Body of pancreas (tissue), 4 donors: Measurements from ENCODE around the gene NEK1. TPM values are rescaled to one million over a fixed set of nuclear protein-coding genes. Genes with fewer than 3 reads are reported as not detected.
"Not testable (repeated sequence)": the region's sequence is repeated elsewhere in the genome, so short reads cannot be mapped to it uniquely, and the experiment has no call there.

Source experiments
- ATAC-seq: fragments of 150-250 bp; one replicate; pipeline ENCODE4 v1.9.1; 2016
- DNase-seq, 4 donors: peaks; one replicate each; pipeline ENCODE4 v3.0.0-alpha.2; 2019
- H3K27ac ChIP-seq, 4 donors: fragments of 200-600 bp; sonication (generic); 1 replicate in 3 of 4; 2 replicates in 1 of 4; pipeline versions ENCODE4 v1.5.1 to v1.6.1; 2016 to 2019; ENCODE audit warnings: mild to moderate bottlenecking in 1 of 4, mixed read lengths in 1 of 4, moderate library complexity in 1 of 4
- H3K27me3 ChIP-seq, 2 donors: fragments of 200-600 bp; sonication (generic); one replicate each; pipeline ENCODE4 v1.6.0; 2016; ENCODE audit warnings: mild to moderate bottlenecking in 1 of 2
- H3K36me3 ChIP-seq, 2 donors: fragments of 200-600 bp; sonication (generic); replicated peaks in 1 of 2; 2 replicates each; pipeline ENCODE4 v1.5.1; 2016; ENCODE audit warnings: low read depth in 2 of 2; ENCODE audit not compliant: insufficient read depth in 1 of 2
- H3K4me1 ChIP-seq: fragments of 200-600 bp; sonication (generic); one replicate; pipeline ENCODE4 v1.6.0; 2016
- H3K4me3 ChIP-seq, 2 donors: fragments of 200-600 bp; sonication (generic); 1 replicate in 1 of 2; 2 replicates in 1 of 2; pipeline ENCODE4 v1.5.1; 2016 to 2019
- H3K9me3 ChIP-seq, 3 donors: fragments of 200-600 bp; sonication (generic); 1 replicate in 2 of 3; 2 replicates in 1 of 3; pipeline ENCODE4 v1.5.1; 2016
- POLR2A ChIP-seq, 3 donors: fragments of 450-650 bp; IDR thresholded peaks; one replicate each; pipeline ENCODE4 v1.6.1; 2016; ENCODE audit warnings: antibody characterized with exemption in 3 of 3, mild to moderate bottlenecking in 2 of 3
- WGBS, 2 donors: methylation state at CpG; one replicate each; pipeline ENCODE4 v1.1.5; 2017; 5-methylcytosine and 5-hydroxymethylcytosine counted together
- intact Hi-C: fragments of 100-400 bp; cut with DNase I; formaldehyde crosslinking; loops from one replicate; pipeline ENCODE4 v1.15.1; 2023
- total RNA-seq, 2 donors: library from RNA; depleted of rRNA; stranded (reverse); fragments of >200 nt; gene quantifications; one replicate each; pipeline ENCODE4 v1.1.0, GENCODE V29; 2016
- TF ChIP-seq, protein P1 (sequence below), 7 experiments: fragments of 450-650 bp in 4 of 7; fragments of 200-600 bp in 3 of 7; sonication (generic) in 3 of 7; IDR thresholded peaks; one replicate each; pipeline ENCODE4 v1.5.1; 2016 to 2019; ENCODE audit warnings: antibody characterized with exemption in 7 of 7

The NEK1 gene
- total RNA-seq, 2 donors from 2014 or later: 6.3 to 12.2 TPM

DNA sequence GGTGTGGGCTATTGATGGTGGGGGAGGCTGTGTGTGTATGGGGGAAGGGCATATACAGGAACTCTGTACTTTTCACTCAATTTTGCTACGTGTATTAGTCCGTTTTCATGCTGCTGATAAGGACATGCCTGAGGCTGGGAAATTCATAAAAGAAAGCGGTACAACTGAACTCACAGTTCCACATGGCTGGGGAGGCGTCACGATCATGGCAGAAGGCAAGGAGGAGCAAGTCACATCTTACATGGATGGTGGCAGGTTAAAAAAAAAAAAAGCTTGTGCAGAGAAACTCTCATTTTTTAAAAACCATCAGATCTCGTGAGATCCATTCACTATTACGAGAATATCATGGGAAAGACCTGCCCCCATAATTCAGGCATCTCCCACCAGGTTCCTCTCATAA is 152.3 kb downstream of the NEK1 start:
- TF ChIP-seq, protein P1, sequence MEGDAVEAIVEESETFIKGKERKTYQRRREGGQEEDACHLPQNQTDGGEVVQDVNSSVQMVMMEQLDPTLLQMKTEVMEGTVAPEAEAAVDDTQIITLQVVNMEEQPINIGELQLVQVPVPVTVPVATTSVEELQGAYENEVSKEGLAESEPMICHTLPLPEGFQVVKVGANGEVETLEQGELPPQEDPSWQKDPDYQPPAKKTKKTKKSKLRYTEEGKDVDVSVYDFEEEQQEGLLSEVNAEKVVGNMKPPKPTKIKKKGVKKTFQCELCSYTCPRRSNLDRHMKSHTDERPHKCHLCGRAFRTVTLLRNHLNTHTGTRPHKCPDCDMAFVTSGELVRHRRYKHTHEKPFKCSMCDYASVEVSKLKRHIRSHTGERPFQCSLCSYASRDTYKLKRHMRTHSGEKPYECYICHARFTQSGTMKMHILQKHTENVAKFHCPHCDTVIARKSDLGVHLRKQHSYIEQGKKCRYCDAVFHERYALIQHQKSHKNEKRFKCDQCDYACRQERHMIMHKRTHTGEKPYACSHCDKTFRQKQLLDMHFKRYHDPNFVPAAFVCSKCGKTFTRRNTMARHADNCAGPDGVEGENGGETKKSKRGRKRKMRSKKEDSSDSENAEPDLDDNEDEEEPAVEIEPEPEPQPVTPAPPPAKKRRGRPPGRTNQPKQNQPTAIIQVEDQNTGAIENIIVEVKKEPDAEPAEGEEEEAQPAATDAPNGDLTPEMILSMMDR (IDR thresholded peaks at IDR 0.05): no peak
- no peak for TF ChIP-seq POLR2A (IDR thresholded peaks at IDR 0.05)
- intact Hi-C loops: no loop called here
- Histone ChIP-seq H3K27ac (no peak overlapping the region), H3K9me3 (peaks cover 0 to 1% (median 0%) of the 10 kb centered on the region in 3 donors), H3K27me3 (no peaks in the 10 kb centered on the region), H3K4me3 (no peak overlapping the region), H3K4me1 (no peaks in the 10 kb centered on the region), H3K36me3 (no peaks in the 10 kb centered on the region)
- 91 to 94% methylated on average over 7 of the region's 7 CpGs for WGBS, 2 donors
- DNase-seq (no peak), ATAC-seq (no peak)

GRCh38 chr4:169458575-169458974 is 153.8 kb downstream of the NEK1 start:
- no peak for ATAC-seq
- Histone ChIP-seq H3K27ac (no peak overlapping the region), H3K27me3 (no peaks in the 10 kb centered on the region), H3K36me3 (no peaks in the 10 kb centered on the region), H3K9me3 (peaks cover 0 to 5% (median 0%) of the 10 kb centered on the region in 3 donors), H3K4me1 (no peaks in the 10 kb centered on the region), H3K4me3 (no peak overlapping the region)
- TF ChIP-seq, protein P1 (IDR thresholded peaks at IDR 0.05): no peak
- no peak for TF ChIP-seq POLR2A (IDR thresholded peaks at IDR 0.05)
- intact Hi-C loops: no loop called here
- no peak for DNase-seq

- WGBS, 2 donors: 91 to 97% methylated on average over 1 of the region's 1 CpG
- H3K9me3 ChIP-seq, H3K4me3 ChIP-seq, DNase-seq, intact Hi-C loops, H3K27ac ChIP-seq, ATAC-seq, H3K4me1 ChIP-seq, H3K27me3 ChIP-seq, H3K36me3 ChIP-seq: not testable (repeated sequence)
Observed at GRCh38 chr4:169452644-169453043, 159.7 kb downstream of the NEK1 start.

DNA sequence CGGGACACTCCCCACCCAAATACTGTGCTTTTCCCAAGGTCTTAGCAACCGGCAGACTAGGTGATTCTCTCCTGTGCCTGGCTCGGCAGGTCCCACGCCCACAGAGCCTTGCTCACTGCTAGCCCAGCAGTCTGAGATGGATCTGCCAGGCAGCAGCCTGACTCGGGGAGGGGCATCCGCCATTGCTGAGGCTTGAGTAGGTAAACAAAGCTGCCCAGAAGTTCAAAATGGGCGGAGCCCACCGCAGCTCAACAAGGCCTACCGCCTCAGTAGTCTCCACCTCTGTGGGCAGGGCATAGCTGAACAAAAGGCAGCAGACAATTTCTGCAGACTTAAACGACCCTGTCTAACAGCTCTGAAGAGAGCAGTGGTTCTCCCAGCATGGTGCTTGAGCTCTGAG is 163.4 kb downstream of the NEK1 start:
- ATAC-seq, H3K4me3 ChIP-seq, H3K9me3 ChIP-seq, H3K27ac ChIP-seq, intact Hi-C loops, H3K36me3 ChIP-seq, DNase-seq, H3K4me1 ChIP-seq, H3K27me3 ChIP-seq: not testable (repeated sequence)
- 87 to 89% methylated on average over 5 to 10 of the region's 10 CpGs for WGBS, 2 donors

- Histone ChIP-seq H3K36me3 (no peaks in the 10 kb centered on the region), H3K27me3 (no peaks in the 10 kb centered on the region), H3K9me3 (peaks cover 0 to 6% (median 0%) of the 10 kb centered on the region in 3 donors), H3K4me1 (no peaks in the 10 kb centered on the region), H3K4me3 (no peak overlapping the region), H3K27ac (no peak overlapping the region)
- ATAC-seq (no peak), DNase-seq (no peak)
- TF ChIP-seq, protein P1 (IDR thresholded peaks at IDR 0.05): no peak
- TF ChIP-seq POLR2A (IDR thresholded peaks at IDR 0.05): no peak
- intact Hi-C loops: no loop called here
- WGBS, 2 donors: 93 to 95% methylated on average over 4 of the region's 4 CpGs
Observed at GRCh38 chr4:169446824-169447223, 165.6 kb downstream of the NEK1 start.

DNA sequence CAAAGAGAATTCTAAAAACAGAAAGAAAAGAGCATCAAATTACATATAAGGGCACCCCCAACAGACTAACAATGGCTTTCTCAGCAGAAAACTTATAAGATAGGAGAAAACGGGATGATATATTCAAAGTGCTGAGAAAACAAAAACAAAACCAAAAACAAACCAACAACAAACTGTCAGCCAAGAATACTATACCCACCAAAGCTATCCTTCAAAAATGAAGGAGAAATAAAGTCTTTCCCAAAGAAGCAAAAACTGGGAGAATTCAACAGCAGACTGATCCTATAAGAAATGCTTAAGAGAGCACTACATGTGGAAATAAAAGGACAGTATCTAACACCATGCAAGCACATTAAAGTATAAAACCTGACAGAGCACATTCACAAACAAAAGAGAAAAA is 168.6 kb downstream of the NEK1 start:
- 86 to 96% methylated on average over 1 of the region's 1 CpG for WGBS, 2 donors
- Histone ChIP-seq H3K4me3 (no peak overlapping the region), H3K27me3 (no peaks in the 10 kb centered on the region), H3K36me3 (no peaks in the 10 kb centered on the region), H3K27ac (no peak overlapping the region), H3K9me3 (peaks cover 0 to 6% (median 0%) of the 10 kb centered on the region in 3 donors), H3K4me1 (peaks cover 9% of the 10 kb centered on the region)
- DNase-seq (no peak), ATAC-seq (no peak)
- intact Hi-C loops: no loop called here
- no peak for TF ChIP-seq POLR2A (IDR thresholded peaks at IDR 0.05)
- TF ChIP-seq, protein P1 (IDR thresholded peaks at IDR 0.05): no peak
